ENCODE measurements around the gene HCN2. TPM values are rescaled to one million over a fixed set of nuclear protein-coding genes. Genes with fewer than 3 reads are reported as not detected.
A peak's percentile ranks its signal among the peaks of the same experiment; 100 is the strongest.

Gene HCN2
- total RNA-seq, 1 experiment from 2014 or later, result 3.2 TPM

- DNase-seq (ENCODE audit: low read depth), result no peak
- in situ Hi-C loops (cut with HindIII; ENCODE audit: low pct_unique_long_range_greater_than_20kb, low sequenced_read_pairs), result no loop called here
Measured at GRCh38 chr19:656751-657559, 67.3 kb downstream of the HCN2 start.

DNA sequence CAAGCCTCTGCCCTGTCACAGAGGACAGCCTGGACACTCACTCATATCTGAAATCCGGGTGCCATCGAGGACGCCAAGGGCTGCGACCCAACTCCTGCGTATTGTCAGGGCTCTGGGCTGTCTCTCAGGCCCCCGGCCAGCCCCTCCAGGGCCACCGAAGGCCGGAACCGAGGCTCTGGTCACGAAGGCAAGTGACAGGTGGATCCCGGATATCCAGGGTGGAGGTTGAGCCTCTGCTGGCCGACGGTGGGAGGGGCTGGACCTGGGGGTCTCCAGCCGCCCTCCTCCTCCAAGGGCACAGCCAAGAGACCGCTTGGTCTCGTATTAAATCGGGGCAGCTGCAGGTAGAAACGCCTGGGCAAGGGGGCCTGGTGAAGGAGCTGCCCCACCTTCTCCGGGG lies 67.9 kb downstream of the HCN2 start:
- in situ Hi-C loops (cut with HindIII; ENCODE audit: low pct_unique_long_range_greater_than_20kb, low sequenced_read_pairs), result no loop called here
- DNase-seq (ENCODE audit: low read depth), result no peak

DNA sequence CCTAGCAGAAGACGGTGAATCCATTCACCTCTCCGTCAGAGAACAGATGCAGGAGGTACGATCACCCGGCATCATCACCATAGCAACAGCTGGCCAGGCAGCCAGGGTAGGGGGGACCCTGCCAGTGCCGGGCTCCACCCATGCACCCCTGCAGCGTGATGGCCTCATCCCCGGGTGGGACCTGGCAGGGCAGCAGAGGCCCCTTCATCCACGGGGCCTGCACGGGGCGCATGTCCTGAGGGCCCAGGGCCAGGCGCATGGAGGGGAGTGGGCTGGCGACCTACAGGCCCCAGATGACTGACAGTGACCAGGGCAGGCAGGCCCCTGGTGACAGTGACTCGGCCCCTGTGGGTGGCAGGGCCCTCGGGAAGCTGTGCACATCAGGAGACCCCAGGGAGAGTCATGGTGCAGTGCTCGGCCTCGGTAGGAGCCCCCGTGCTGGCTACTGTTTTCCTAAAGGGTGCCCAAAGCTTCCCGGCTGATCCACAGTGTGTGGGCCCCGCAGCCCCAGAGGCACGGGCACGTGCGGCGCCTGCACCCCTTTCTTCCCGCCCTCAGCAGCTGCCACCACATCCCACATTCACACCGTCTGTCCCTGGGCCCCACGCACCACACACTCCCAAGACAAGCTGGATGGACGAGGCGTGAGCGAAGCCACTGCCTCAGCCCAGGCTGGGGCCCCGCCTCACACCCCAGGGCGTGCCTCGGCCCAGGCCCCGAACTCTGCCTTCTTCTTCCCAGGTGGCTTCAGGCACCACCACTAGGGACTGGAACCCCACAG lies 68.6 kb downstream of the HCN2 start:
- in situ Hi-C loops (cut with HindIII; ENCODE audit: low pct_unique_long_range_greater_than_20kb, low sequenced_read_pairs), result no loop called here
- DNase-seq (ENCODE audit: low read depth), result no peak

GRCh38 chr19:658916-659839 lies 69.5 kb downstream of the HCN2 start:
- in situ Hi-C loops (cut with HindIII; ENCODE audit: low pct_unique_long_range_greater_than_20kb, low sequenced_read_pairs), result no loop called here
- no peak for DNase-seq (ENCODE audit: low read depth)

DNA sequence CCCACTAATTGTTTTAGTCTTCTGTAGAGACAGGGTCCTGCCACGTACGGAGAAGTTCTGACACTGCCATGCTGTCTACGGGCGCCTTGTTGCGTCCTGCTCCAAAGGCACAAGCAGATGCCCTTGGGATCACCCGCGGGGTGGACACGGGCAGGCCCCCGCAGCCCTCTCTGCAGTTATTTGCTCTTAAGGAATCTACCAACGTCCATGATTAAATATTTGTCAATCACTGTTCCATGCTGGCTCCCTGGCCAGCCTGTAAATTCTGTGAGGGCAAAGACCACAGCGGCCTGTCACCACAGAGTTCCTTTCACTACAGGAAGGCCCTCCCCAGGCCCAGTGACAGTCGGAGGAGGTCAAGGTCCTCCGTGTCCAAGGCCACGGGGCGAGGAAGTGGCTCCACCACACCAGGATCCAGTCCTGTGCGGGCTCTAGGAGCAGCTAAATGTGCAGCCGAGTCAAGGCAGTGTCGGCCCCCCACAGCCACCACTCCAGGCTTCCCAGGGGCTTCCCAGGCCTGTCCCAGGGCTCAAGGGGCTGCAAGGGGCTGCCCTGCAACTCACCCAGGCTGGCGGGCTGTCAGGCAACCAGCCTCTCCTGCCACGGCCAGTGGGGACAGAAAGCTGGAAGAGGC lies 71.2 kb downstream of the HCN2 start:
- DNase-seq (ENCODE audit: low read depth), result no peak
- in situ Hi-C loops (cut with HindIII; ENCODE audit: low pct_unique_long_range_greater_than_20kb, low sequenced_read_pairs), result no loop called here

GRCh38 chr19:661427-662196 lies 71.9 kb downstream of the HCN2 start:
- DNase-seq (ENCODE audit: low read depth), result no peak
- in situ Hi-C loops (cut with HindIII; ENCODE audit: low pct_unique_long_range_greater_than_20kb, low sequenced_read_pairs), result no loop called here

GRCh38 chr19:662207-662961 lies 72.7 kb downstream of the HCN2 start:
- DNase-seq (ENCODE audit: low read depth), result peak; percentile 36
- in situ Hi-C loops (cut with HindIII; ENCODE audit: low pct_unique_long_range_greater_than_20kb, low sequenced_read_pairs), result no loop called here

- in situ Hi-C loops (cut with HindIII; ENCODE audit: low pct_unique_long_range_greater_than_20kb, low sequenced_read_pairs), result no loop called here
- DNase-seq (ENCODE audit: low read depth), result peak; percentile 67
Measured at GRCh38 chr19:662962-663681, 73.4 kb downstream of the HCN2 start, which contains the start of gene RNF126. TSS of gene RNF126 (minus strand) at chr19:663214. CDS start at chr19:663121, 93 bp downstream.

- in situ Hi-C loops (cut with HindIII; ENCODE audit: low pct_unique_long_range_greater_than_20kb, low sequenced_read_pairs), result no loop called here
- DNase-seq (ENCODE audit: low read depth), result no peak
Measured at GRCh38 chr19:663682-664117, 74.0 kb downstream of the HCN2 start.

DNA sequence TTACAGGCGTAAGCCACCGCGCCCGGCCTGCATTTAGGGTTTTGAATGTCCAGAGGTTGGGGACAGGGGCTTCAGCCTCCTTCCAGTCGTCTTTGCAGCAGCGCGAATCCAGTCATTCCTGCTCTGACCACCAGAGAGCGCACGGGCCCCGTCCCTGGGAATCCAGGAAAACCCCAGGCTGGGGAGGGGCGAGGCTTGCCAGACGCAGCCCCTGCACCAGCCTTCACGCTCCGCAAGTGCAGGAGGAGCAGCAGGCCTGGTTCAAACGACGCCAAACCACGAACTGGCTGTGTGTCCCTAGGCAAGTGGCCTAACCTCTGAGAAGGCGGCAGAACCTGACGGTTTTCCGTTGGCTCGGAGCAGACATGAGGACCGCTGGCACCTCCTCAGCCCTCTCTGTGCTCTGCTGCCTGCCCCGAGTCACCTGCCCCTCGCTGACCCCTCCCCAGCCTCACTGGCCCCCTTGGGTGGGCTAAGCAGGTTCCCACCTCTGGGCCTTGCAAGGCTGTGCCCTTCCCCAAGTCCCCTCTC lies 75.3 kb downstream of the HCN2 start:
- in situ Hi-C loops (cut with HindIII; ENCODE audit: low pct_unique_long_range_greater_than_20kb, low sequenced_read_pairs), result no loop called here
- peak; percentile 64 for DNase-seq (ENCODE audit: low read depth)

Other genes with a start within 250 kb of the HCN2 start
- gene MIER2, start 245.1 kb upstream of the HCN2 start, total RNA-seq (2014; rRNA removed; shearing (Covaris generic); ENCODE audit: low replicate concordance), result 6.1 and 9.4 TPM in 2 replicates
- gene C2CD4C, start 180.7 kb upstream of the HCN2 start, total RNA-seq (2014; rRNA removed; shearing (Covaris generic); ENCODE audit: low replicate concordance), result 1.8 and 2.1 TPM in 2 replicates
- 0.98 and 1.2 TPM in 2 replicates for gene SHC2, start 128.8 kb upstream of the HCN2 start, total RNA-seq (2014; rRNA removed; shearing (Covaris generic); ENCODE audit: low replicate concordance)
- not detected in 2 replicates for gene MADCAM1, start 93.4 kb upstream of the HCN2 start, total RNA-seq (2014; rRNA removed; shearing (Covaris generic); ENCODE audit: low replicate concordance)
- 27.3 and 47.1 TPM in 2 replicates for gene TPGS1, start 82.4 kb upstream of the HCN2 start, total RNA-seq (2014; rRNA removed; shearing (Covaris generic); ENCODE audit: low replicate concordance)
- gene CDC34, start 58.1 kb upstream of the HCN2 start, total RNA-seq (2014; rRNA removed; shearing (Covaris generic); ENCODE audit: low replicate concordance), result 35.0 and 38.4 TPM in 2 replicates
- gene GZMM, start 45.8 kb upstream of the HCN2 start, total RNA-seq (2014; rRNA removed; shearing (Covaris generic); ENCODE audit: low replicate concordance), result not detected in 2 replicates
- 255 and 330 TPM in 2 replicates for gene BSG, start 17.3 kb upstream of the HCN2 start, total RNA-seq (2014; rRNA removed; shearing (Covaris generic); ENCODE audit: low replicate concordance)
- gene POLRMT, start 43.7 kb downstream of the HCN2 start, total RNA-seq (2014; rRNA removed; shearing (Covaris generic); ENCODE audit: low replicate concordance), result 30.4 and 40.5 TPM in 2 replicates
- gene FGF22, start 50.0 kb downstream of the HCN2 start, total RNA-seq (2014; rRNA removed; shearing (Covaris generic); ENCODE audit: low replicate concordance), result not detected in 2 replicates
- 21.3 and 30.9 TPM in 2 replicates for gene RNF126, start 73.3 kb downstream of the HCN2 start, total RNA-seq (2014; rRNA removed; shearing (Covaris generic); ENCODE audit: low replicate concordance)
- 83.8 and 95.5 TPM in 2 replicates for gene FSTL3, start 86.5 kb downstream of the HCN2 start, total RNA-seq (2014; rRNA removed; shearing (Covaris generic); ENCODE audit: low replicate concordance)
- 2.0 TPM in 1 of 2 replicates, not detected in the other for gene PRSS57, start 105.6 kb downstream of the HCN2 start, total RNA-seq (2014; rRNA removed; shearing (Covaris generic); ENCODE audit: low replicate concordance)
- 14.1 and 20.5 TPM in 2 replicates for gene PALM, start 119.1 kb downstream of the HCN2 start, total RNA-seq (2014; rRNA removed; shearing (Covaris generic); ENCODE audit: low replicate concordance)
- 3.9 and 9.6 TPM in 2 replicates for gene MISP, start 161.2 kb downstream of the HCN2 start, total RNA-seq (2014; rRNA removed; shearing (Covaris generic); ENCODE audit: low replicate concordance)
- gene PTBP1, start 207.6 kb downstream of the HCN2 start, total RNA-seq (2014; rRNA removed; shearing (Covaris generic); ENCODE audit: low replicate concordance), result 136 and 182 TPM in 2 replicates
- gene PLPPR3, start 232.1 kb downstream of the HCN2 start, total RNA-seq (2014; rRNA removed; shearing (Covaris generic); ENCODE audit: low replicate concordance), result 3.1 and 13.6 TPM in 2 replicates
- not detected in 2 replicates for gene AZU1, start 238.0 kb downstream of the HCN2 start, total RNA-seq (2014; rRNA removed; shearing (Covaris generic); ENCODE audit: low replicate concordance)